Choroid plexus epithelial cell (primary cell): ENCODE measurements around the gene NEO1.

Experiments used
- DNase-seq: peaks from one replicate; pipeline ENCODE4 v3.0.0-alpha.2; 2010; ENCODE audit warnings: low read depth
- H3K4me3 ChIP-seq: 2 replicates; pipeline ENCODE4 v1.5.1; 2011; ENCODE audit warnings: low read depth, mild to moderate bottlenecking, control low read depth, low read length, moderate library complexity
- CTCF ChIP-seq: conservative IDR thresholded peaks from 2 replicates; pipeline ENCODE4 v1.5.1; 2011; ENCODE audit warnings: low read depth, mild to moderate bottlenecking, control low read depth, inconsistent platforms, low read length, moderate library complexity

Gene NEO1

GRCh38 chr15:73019601-73020146, 32.6 kb upstream of the NEO1 start:
- no peak overlapping the region for H3K4me3 ChIP-seq
- TF ChIP-seq CTCF = no peak
- DNase-seq = no peak

- no peak overlapping the region for H3K4me3 ChIP-seq
- TF ChIP-seq CTCF = no peak
- no peak for DNase-seq
Observed at GRCh38 chr15:73021139-73021621, 31.1 kb upstream of the NEO1 start.

- TF ChIP-seq CTCF = no peak
- peak; percentile 56 for DNase-seq
Observed at GRCh38 chr15:73022161-73022560, 30.1 kb upstream of the NEO1 start.

GRCh38 chr15:73023071-73023470, 29.2 kb upstream of the NEO1 start:
- no peak for TF ChIP-seq CTCF
- H3K4me3 ChIP-seq = no peak overlapping the region
- no peak for DNase-seq

More at GRCh38 chr15:73022161-73022560, 30.1 kb upstream of the NEO1 start:
- no peak overlapping the region for H3K4me3 ChIP-seq

- TF ChIP-seq CTCF = no peak
- no peak for DNase-seq
- H3K4me3 ChIP-seq = no peak overlapping the region
Observed at GRCh38 chr15:73024168-73024567, 28.1 kb upstream of the NEO1 start.

GRCh38 chr15:73026511-73027054, 25.7 kb upstream of the NEO1 start:
- no peak for TF ChIP-seq CTCF
- no peak for DNase-seq
- H3K4me3 ChIP-seq = no peak overlapping the region

GRCh38 chr15:73028031-73028430, 24.2 kb upstream of the NEO1 start:
- H3K4me3 ChIP-seq = no peak overlapping the region
- no peak for TF ChIP-seq CTCF
- no peak for DNase-seq
